ENCODE data around the gene CDC14A. TPM values are rescaled to one million over a fixed set of nuclear protein-coding genes. Genes with fewer than 3 reads are reported as not detected.

The CDC14A gene
- total RNA-seq, 6 experiments from 2014 or later = 2.4 to 5.1 (median 3.0) TPM

DNA sequence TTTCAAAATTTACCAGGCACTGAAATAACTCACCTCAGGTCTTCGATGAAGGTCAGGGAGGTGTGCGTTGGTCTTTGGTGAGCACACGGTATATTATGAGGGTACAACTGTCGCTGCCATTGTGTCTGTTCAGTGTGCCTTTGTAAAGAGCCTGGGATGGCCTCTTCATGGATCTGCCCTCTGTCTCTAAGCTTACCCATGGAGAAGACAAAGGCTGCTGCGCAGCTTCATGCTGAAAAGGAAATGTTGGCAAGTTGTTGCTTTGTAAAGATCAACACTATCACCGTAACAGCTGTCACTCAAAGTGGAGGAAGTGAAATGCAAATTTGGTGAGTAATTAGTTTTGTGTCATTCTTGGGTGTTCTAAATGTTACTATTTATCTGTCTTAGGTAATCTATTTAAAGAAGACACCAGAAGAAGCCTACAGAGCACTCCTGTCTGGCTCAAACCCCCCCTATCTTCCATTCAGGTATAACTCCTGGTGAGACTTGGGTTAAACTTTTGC lies 71.6 kb downstream of the CDC14A start:
- no peaks in the 10 kb centered on the region; the same call in 1 of the 2 replicates for H3K27me3 Mint-ChIP-seq (ENCODE audit: insufficient read depth)
- H3K36me3 Mint-ChIP-seq (ENCODE audit: low read depth) = no peaks in the 10 kb centered on the region
- H3K4me3 Mint-ChIP-seq = no peak overlapping the region
- H3K27ac Mint-ChIP-seq = no peak overlapping the region
- H3K9me3 Mint-ChIP-seq = no peaks in the 10 kb centered on the region
- TF ChIP-seq, protein P1, sequence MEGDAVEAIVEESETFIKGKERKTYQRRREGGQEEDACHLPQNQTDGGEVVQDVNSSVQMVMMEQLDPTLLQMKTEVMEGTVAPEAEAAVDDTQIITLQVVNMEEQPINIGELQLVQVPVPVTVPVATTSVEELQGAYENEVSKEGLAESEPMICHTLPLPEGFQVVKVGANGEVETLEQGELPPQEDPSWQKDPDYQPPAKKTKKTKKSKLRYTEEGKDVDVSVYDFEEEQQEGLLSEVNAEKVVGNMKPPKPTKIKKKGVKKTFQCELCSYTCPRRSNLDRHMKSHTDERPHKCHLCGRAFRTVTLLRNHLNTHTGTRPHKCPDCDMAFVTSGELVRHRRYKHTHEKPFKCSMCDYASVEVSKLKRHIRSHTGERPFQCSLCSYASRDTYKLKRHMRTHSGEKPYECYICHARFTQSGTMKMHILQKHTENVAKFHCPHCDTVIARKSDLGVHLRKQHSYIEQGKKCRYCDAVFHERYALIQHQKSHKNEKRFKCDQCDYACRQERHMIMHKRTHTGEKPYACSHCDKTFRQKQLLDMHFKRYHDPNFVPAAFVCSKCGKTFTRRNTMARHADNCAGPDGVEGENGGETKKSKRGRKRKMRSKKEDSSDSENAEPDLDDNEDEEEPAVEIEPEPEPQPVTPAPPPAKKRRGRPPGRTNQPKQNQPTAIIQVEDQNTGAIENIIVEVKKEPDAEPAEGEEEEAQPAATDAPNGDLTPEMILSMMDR (IDR thresholded peaks at IDR 0.05) = no peak
- no peaks in the 10 kb centered on the region for H3K4me1 Mint-ChIP-seq (ENCODE audit: low read depth)
- no peak for DNase-seq

DNA sequence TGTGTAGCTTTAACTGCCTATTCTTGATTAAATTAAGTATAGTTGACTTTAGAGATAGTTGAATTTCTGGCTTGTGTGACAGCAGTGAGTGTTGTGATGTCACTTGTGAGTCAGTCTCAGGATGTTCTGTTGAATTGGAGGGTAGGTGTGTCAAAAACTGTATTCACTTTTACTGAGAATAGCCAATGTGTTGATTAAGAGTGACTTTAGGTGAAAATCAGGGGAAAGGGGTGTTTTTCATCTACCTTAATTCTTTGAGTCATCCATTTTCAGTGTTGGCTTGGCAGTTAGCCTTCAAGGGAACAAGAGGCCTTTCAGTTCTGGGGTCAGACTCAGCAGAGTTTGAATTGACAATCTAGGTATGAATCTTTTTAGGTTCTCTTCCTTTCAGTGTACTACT lies 75.9 kb downstream of the CDC14A start:
- no peaks in the 10 kb centered on the region for H3K9me3 Mint-ChIP-seq
- no peaks in the 10 kb centered on the region for H3K36me3 Mint-ChIP-seq (ENCODE audit: low read depth)
- TF ChIP-seq, protein P1 (IDR thresholded peaks at IDR 0.05) = no peak
- no peak overlapping the region for H3K4me3 Mint-ChIP-seq
- H3K27me3 Mint-ChIP-seq (ENCODE audit: insufficient read depth) = no peaks in the 10 kb centered on the region; the same call in 1 of the 2 replicates
- peaks cover 7% of the 10 kb centered on the region; the same call in 1 of the 2 replicates for H3K4me1 Mint-ChIP-seq (ENCODE audit: low read depth)
- no peak for DNase-seq
- H3K27ac Mint-ChIP-seq = no peak overlapping the region

DNA sequence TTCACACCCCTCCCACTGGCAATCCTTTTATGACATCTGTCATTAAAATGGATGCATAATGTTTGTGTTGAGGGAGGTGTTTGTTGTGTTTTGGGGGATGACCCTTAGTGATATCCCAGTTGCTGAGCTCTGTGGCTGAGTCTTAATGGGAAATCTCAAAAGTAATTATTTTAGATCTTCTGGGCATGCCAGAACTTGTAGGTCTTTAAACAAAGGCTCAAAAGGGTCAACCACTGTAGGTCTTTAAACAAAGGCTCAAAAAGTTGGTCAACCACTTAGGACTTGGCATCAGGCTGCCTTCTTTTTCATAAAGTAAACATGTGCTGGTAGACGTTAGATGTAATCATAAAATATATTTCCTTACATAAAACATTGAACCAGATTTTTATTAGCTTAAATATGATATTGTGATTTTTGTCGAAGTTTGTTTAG lies 78.0 kb downstream of the CDC14A start:
- H3K9me3 Mint-ChIP-seq = no peaks in the 10 kb centered on the region
- H3K36me3 Mint-ChIP-seq (ENCODE audit: low read depth) = no peaks in the 10 kb centered on the region
- no peak overlapping the region for H3K27ac Mint-ChIP-seq
- no peak for DNase-seq
- no peaks in the 10 kb centered on the region; the same call in 1 of the 2 replicates for H3K27me3 Mint-ChIP-seq (ENCODE audit: insufficient read depth)
- H3K4me3 Mint-ChIP-seq = no peak overlapping the region
- TF ChIP-seq, protein P1 (IDR thresholded peaks at IDR 0.05) = no peak
- peaks cover 7% of the 10 kb centered on the region; the same call in 1 of the 2 replicates for H3K4me1 Mint-ChIP-seq (ENCODE audit: low read depth)

DNA sequence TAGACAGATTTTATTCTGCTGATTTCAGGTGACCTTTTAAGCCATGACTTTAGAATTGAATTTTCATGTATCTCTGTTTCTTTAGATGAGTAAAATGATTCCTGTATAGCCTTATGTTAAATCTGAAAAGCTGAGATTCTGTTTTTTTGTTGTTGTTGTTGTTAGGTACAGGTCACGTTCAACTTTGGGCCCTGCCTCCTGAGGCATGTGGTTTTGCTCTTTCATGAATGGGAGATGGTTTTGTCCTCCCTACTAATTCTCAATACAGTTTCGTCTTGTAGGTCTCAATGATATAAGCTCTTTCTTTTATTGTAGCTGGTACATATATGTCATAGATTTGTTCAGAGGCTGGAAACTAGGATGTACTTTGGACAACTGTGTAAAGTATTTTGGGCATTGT lies 79.6 kb downstream of the CDC14A start:
- H3K9me3 Mint-ChIP-seq = no peaks in the 10 kb centered on the region
- H3K36me3 Mint-ChIP-seq (ENCODE audit: low read depth) = no peaks in the 10 kb centered on the region
- H3K27me3 Mint-ChIP-seq (ENCODE audit: insufficient read depth) = no peaks in the 10 kb centered on the region; the same call in 1 of the 2 replicates
- no peak overlapping the region for H3K27ac Mint-ChIP-seq
- TF ChIP-seq, protein P1 (IDR thresholded peaks at IDR 0.05) = no peak
- DNase-seq = no peak
- no peak overlapping the region for H3K4me3 Mint-ChIP-seq
- H3K4me1 Mint-ChIP-seq (ENCODE audit: low read depth) = peaks cover 7% of the 10 kb centered on the region; the same call in 1 of the 2 replicates

DNA sequence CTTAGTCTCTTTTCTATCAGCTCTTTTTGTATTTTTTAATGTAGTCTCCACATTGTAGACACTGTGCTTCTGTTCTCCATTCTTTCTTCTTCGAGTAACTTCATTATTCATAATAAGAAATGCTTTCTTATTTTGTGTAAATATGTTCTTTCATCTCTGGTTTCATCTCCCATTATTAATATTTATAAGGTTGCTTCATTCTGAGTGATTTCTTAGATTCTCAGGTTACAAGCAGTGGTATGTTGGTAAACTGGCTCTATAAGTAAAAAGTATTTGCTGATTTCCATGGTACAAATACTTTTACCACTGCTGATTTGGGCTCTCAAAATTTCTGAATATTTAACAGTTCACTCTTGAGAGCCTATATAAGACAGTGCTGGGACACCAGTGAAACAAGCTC lies 81.3 kb downstream of the CDC14A start:
- Mint-ChIP-seq H3K27ac (no peak overlapping the region), H3K36me3 (ENCODE audit: low read depth) (no peaks in the 10 kb centered on the region)
- TF ChIP-seq, protein P1 (IDR thresholded peaks at IDR 0.05) = no peak

More for the DNA sequence above, 81.3 kb downstream of the CDC14A start:
- no peak for DNase-seq
- Mint-ChIP-seq H3K27me3 (ENCODE audit: insufficient read depth) (no peaks in the 10 kb centered on the region; the same call in 1 of the 2 replicates), H3K4me3 (no peak overlapping the region), H3K9me3 (no peaks in the 10 kb centered on the region), H3K4me1 (ENCODE audit: low read depth) (peaks cover 7% of the 10 kb centered on the region; the same call in 1 of the 2 replicates)
